ENCODE results near the gene BCAT1.

GRCh38 chr12:24933694-24934407 lies 15.1 kb downstream of the BCAT1 start:
- TF ChIP-seq EZH2 (IDR thresholded peaks at IDR 0.05; ENCODE audit: borderline replicate concordance) (no peak), CTCF (IDR thresholded peaks at IDR 0.05; ENCODE audit: poor library complexity) (no peak), EZH2phosphoT487 (IDR thresholded peaks at IDR 0.05; ENCODE audit: low read depth, severe bottlenecking, unreplicated experiment) (no peak)

Measured in hepatocyte (in vitro differentiated cells).